SK-N-SH (cell line): ENCODE data around the gene TTLL1. TPM values are rescaled to one million over a fixed set of nuclear protein-coding genes. Genes with fewer than 3 reads are reported as not detected.

Experiments
- CTCF ChIA-PET: fragments of 300-600, 350-600 bp; formaldehyde crosslinking; extraction: SDS; loops from one replicate; lab custom pipeline; 2021; lab: Yijun Ruan, JAX
- POLR2A ChIA-PET: fragments of 350-600 bp; sonication (Branson Sonifier 250); formaldehyde crosslinking; extraction: SDS; loops from one replicate; lab custom pipeline; 2020; ENCODE audit warnings: antibody characterized with exemption, inconsistent platforms; lab: Yijun Ruan, JAX
- DNase-seq: peaks from one replicate; pipeline ENCODE4 v3.0.0; 2012
- H2AFZ ChIP-seq: fragments of 200-600 bp; sonication (generic); 2 replicates; pipeline ENCODE4 v1.8.1; 2016; ENCODE audit warnings: antibody characterized with exemption, mild to moderate bottlenecking, low read depth
- H3F3A ChIP-seq: fragments of 200-600 bp; sonication (generic); replicated peaks from 2 replicates; pipeline ENCODE3; 2016; ENCODE audit warnings: antibody characterized with exemption, mild to moderate bottlenecking; ENCODE audit not compliant: insufficient read depth
- H3K27ac ChIP-seq, 2 experiments: fragments of 200-500 bp in 1 of 2; fragments of 200-600 bp in 1 of 2; sonication (Bioruptor generic) in 1 of 2; sonication (generic), shearing (Covaris generic) in 1 of 2; 2 replicates each; pipeline versions ENCODE4 v1.5.1 to v1.6.1; 2014 to 2016; ENCODE audit warnings: low read depth in 2 of 2, inconsistent platforms in 1 of 2, low read length in 1 of 2, mild to moderate bottlenecking in 1 of 2, mixed read lengths in 1 of 2
- H3K27me3 ChIP-seq: fragments of 200-600 bp; sonication (generic), shearing (Covaris generic); 2 replicates; pipeline ENCODE4 v1.6.1; 2016; ENCODE audit warnings: mixed run types; ENCODE audit not compliant: insufficient read depth
- H3K36me3 ChIP-seq, 2 experiments: fragments of 200-500 bp in 1 of 2; fragments of 200-600 bp in 1 of 2; sonication (Bioruptor generic) in 1 of 2; sonication (generic) in 1 of 2; replicated peaks in 1 of 2; 2 replicates each; pipeline versions ENCODE3 to v1.5.1; 2014 to 2016; ENCODE audit warnings: low read length in 1 of 2, mild to moderate bottlenecking in 1 of 2; ENCODE audit not compliant: insufficient read depth in 2 of 2, control insufficient read depth in 1 of 2
- H3K4me1 ChIP-seq, 2 experiments: fragments of 200-500 bp in 1 of 2; fragments of 200-600 bp in 1 of 2; sonication (Bioruptor generic) in 1 of 2; sonication (generic), shearing (Covaris generic) in 1 of 2; 2 replicates each; pipeline versions ENCODE4 v1.5.1 to v1.6.1; 2014 to 2016; ENCODE audit warnings: low read depth in 1 of 2, low read length in 1 of 2, mixed run types in 1 of 2; ENCODE audit not compliant: insufficient read depth in 2 of 2, control insufficient read depth in 1 of 2
- H3K4me2 ChIP-seq: fragments of 200-600 bp; sonication (generic), shearing (Covaris generic); 2 replicates; pipeline ENCODE4 v1.6.1; 2017; ENCODE audit warnings: mixed run types
- H3K4me3 ChIP-seq, 2 experiments: fragments of 200-500 bp in 1 of 2; fragments of 200-600 bp in 1 of 2; sonication (Bioruptor generic) in 1 of 2; sonication (generic), shearing (Covaris generic) in 1 of 2; 2 replicates each; pipeline versions ENCODE4 v1.5.1 to v1.8.1; 2014 to 2016; ENCODE audit warnings: low read depth in 2 of 2, inconsistent platforms in 1 of 2, low read length in 1 of 2, mild to moderate bottlenecking in 1 of 2, mixed read lengths in 1 of 2, moderate library complexity in 1 of 2
- H3K79me2 ChIP-seq: fragments of 200-600 bp; sonication (generic); 2 replicates; pipeline ENCODE4 v1.8.1; 2017; ENCODE audit warnings: mild to moderate bottlenecking; ENCODE audit not compliant: insufficient read depth
- H3K9ac ChIP-seq: fragments of 200-600 bp; sonication (generic); 2 replicates; pipeline ENCODE4 v1.6.1; 2017; ENCODE audit warnings: mixed run types
- H3K9me2 ChIP-seq: fragments of 200-600 bp; sonication (generic); 2 replicates; pipeline ENCODE4 v1.6.1; 2017; ENCODE audit warnings: mixed run types
- H3K9me3 ChIP-seq: fragments of 200-600 bp; sonication (generic); 2 replicates; pipeline ENCODE4 v1.6.1; 2017; ENCODE audit warnings: mixed run types, mild to moderate bottlenecking, moderate library complexity
- H4K20me1 ChIP-seq: fragments of 200-600 bp; sonication (generic); 2 replicates; pipeline ENCODE4 v1.6.1; 2017; ENCODE audit warnings: mild to moderate bottlenecking, mixed run types; ENCODE audit not compliant: insufficient read depth
- CHD2 ChIP-seq: fragments of 150-350 bp; IDR thresholded peaks from 2 replicates; pipeline ENCODE4 v1.6.1; 2018; ENCODE audit warnings: low read length; ENCODE audit not compliant: partially characterized antibody
- CTCF ChIP-seq: fragments of 200-600 bp; sonication (generic); IDR thresholded peaks from 2 replicates; pipeline ENCODE4 v1.6.1; 2017; ENCODE audit warnings: antibody characterized with exemption, mild to moderate bottlenecking, moderate library complexity
- EP300 ChIP-seq, 2 experiments: IDR thresholded peaks; 2 replicates each; pipeline versions ENCODE4 v1.4.0 to v1.6.1; 2012; ENCODE audit warnings: borderline replicate concordance in 1 of 2, low read depth in 1 of 2, low read length in 1 of 2
- FOSL2 ChIP-seq: IDR thresholded peaks from 2 replicates; pipeline ENCODE4 v1.4.0; 2012; ENCODE audit warnings: low read depth, mild to moderate bottlenecking, moderate library complexity, borderline replicate concordance
- FOXJ3 ChIP-seq: sonication (generic); formaldehyde crosslinking; IDR thresholded peaks from 2 replicates; pipeline ENCODE4 v1.5.1; 2020; ENCODE audit warnings: mild to moderate bottlenecking, missing genetic modification reagents
- GATA2 ChIP-seq: sonication (generic); formaldehyde crosslinking; IDR thresholded peaks from 2 replicates; pipeline ENCODE4 v1.5.0; 2020; ENCODE audit warnings: mild to moderate bottlenecking, missing genetic modification reagents
- IRF3 ChIP-seq: fragments of 150-350 bp; IDR thresholded peaks from 2 replicates; pipeline ENCODE4 v1.6.1; 2016; ENCODE audit warnings: mild to moderate bottlenecking, low read depth, low read length
- MEF2A ChIP-seq: IDR thresholded peaks from 2 replicates; pipeline ENCODE4 v1.4.0; 2012; ENCODE audit warnings: low read depth, borderline replicate concordance
- MXI1 ChIP-seq: IDR thresholded peaks from 2 replicates; pipeline ENCODE4 v1.6.1; 2012; ENCODE audit warnings: mild to moderate bottlenecking, low read depth, low read length, improper control_type of control experiment
- NFIC ChIP-seq: IDR thresholded peaks from 2 replicates; pipeline ENCODE4 v1.4.0; 2012; ENCODE audit warnings: borderline replicate concordance
- POLR2AphosphoS5 ChIP-seq: IDR thresholded peaks from 2 replicates; pipeline ENCODE4 v1.6.1; 2012; ENCODE audit warnings: low read depth, low read length
- RAD21 ChIP-seq: IDR thresholded peaks from 2 replicates; pipeline ENCODE4 v1.6.1; 2012; ENCODE audit warnings: mild to moderate bottlenecking, low read length
- TAF1 ChIP-seq: IDR thresholded peaks from 2 replicates; pipeline ENCODE4 v1.6.1; 2012; ENCODE audit warnings: low read depth, mild to moderate bottlenecking, low read length, moderate library complexity, borderline replicate concordance
- TCF12 ChIP-seq: IDR thresholded peaks from 2 replicates; pipeline ENCODE4 v1.4.0; 2012
- TEAD4 ChIP-seq: IDR thresholded peaks from 2 replicates; pipeline ENCODE4 v1.4.0; 2012; ENCODE audit warnings: mild to moderate bottlenecking, borderline replicate concordance; ENCODE audit not compliant: insufficient read depth
- USF1 ChIP-seq: IDR thresholded peaks from 2 replicates; pipeline ENCODE4 v1.4.0; 2012; ENCODE audit warnings: low read depth, borderline replicate concordance
- USF2 ChIP-seq: fragments of 150-350 bp; IDR thresholded peaks from 2 replicates; pipeline ENCODE4 v1.6.1; 2017; ENCODE audit warnings: antibody characterized with exemption, low read length, low read depth, borderline replicate concordance
- YY1 ChIP-seq: IDR thresholded peaks from 2 replicates; pipeline ENCODE4 v1.4.0; 2012; ENCODE audit warnings: low read depth, mild to moderate bottlenecking
- ZBTB33 ChIP-seq: IDR thresholded peaks from 2 replicates; pipeline ENCODE4 v1.4.0; 2012; ENCODE audit warnings: low read depth, borderline replicate concordance
- WGBS: methylation state at CpG from one replicate; pipeline ENCODE4 v1.1.6; 2017; ENCODE audit warnings: low lambda C conversion rate; 5-methylcytosine and 5-hydroxymethylcytosine counted together
- polyA plus RNA-seq, 3 experiments: library from polyadenylated mRNA; depleted of rRNA; stranded (reverse); fragments of >200 nt; gene quantifications; 2 replicates each; pipeline ENCODE4 v1.2.3, GENCODE V29; 2012

TTLL1 gene
- polyA plus RNA-seq, 1 of the 3 experiments (the other 2 are of a cell fraction), result 14.0 TPM

- H3K27ac ChIP-seq, result no peak overlapping the region
- H3F3A ChIP-seq, result peaks cover 7% of the 10 kb centered on the region
- H2AFZ ChIP-seq, result no peak overlapping the region
- H3K4me2 ChIP-seq, result no peak overlapping the region
- H4K20me1 ChIP-seq, result peaks cover 4% of the 10 kb centered on the region; the same call in 1 of the 2 replicates
- no peaks in the 10 kb centered on the region for H3K36me3 ChIP-seq
- no peak overlapping the region for H3K9ac ChIP-seq
- no peaks in the 10 kb centered on the region for H3K27me3 ChIP-seq
- CTCF ChIA-PET, result no interaction called here
- 95% methylated on average over 3 of the region's 5 CpGs for WGBS
- H3K4me1 ChIP-seq, result peaks cover 29% of the 10 kb centered on the region in 2 experiments
- H3K79me2 ChIP-seq, result peaks cover 91% of the 10 kb centered on the region
- H3K9me2 ChIP-seq, result no peaks in the 10 kb centered on the region
- no peak for DNase-seq
- TF ChIP-seq TAF1 (no peak), USF1 (no peak), CHD2 (no peak), FOXJ3 (CRISPR knock-in tag) (no peak), EP300 (IDR thresholded peaks at IDR 0.05; ENCODE audit: borderline replicate concordance in 1 of 2, low read depth in 1 of 2, low read length in 1 of 2) (no peak), MEF2A (no peak), TEAD4 (no peak)
- H3K9me3 ChIP-seq, result no peaks in the 10 kb centered on the region
- no peak overlapping the region for H3K4me3 ChIP-seq
- POLR2A ChIA-PET, result no interaction called here
These were observed 83.1 kb downstream of the TTLL1 start for GRCh38 chr22:43006016-43006505.

- Histone ChIP-seq H3K4me3 (no peak overlapping the region), H3K9me3 (no peaks in the 10 kb centered on the region), H4K20me1 (no peaks in the 10 kb centered on the region), H3K9ac (no peak overlapping the region), H3K27me3 (no peaks in the 10 kb centered on the region), H3K4me1 (peaks cover 32 to 39% of the 10 kb centered on the region in 2 experiments), H3F3A (peaks cover 7% of the 10 kb centered on the region), H3K79me2 (peaks cover 91% of the 10 kb centered on the region), H2AFZ (no peak overlapping the region), H3K4me2 (no peak overlapping the region), H3K36me3 (no peaks in the 10 kb centered on the region), H3K27ac (peak overlapping the region; percentile 43 to 96), H3K9me2 (no peaks in the 10 kb centered on the region)
- CTCF ChIA-PET, result no interaction called here
- TF ChIP-seq YY1 (no peak), RAD21 (no peak), CTCF (no peak), MXI1 (no peak), IRF3 (no peak), TCF12 (no peak), POLR2AphosphoS5 (no peak), FOSL2 (no peak), MEF2A (no peak), GATA2 (no peak), USF1 (no peak), NFIC (no peak), FOXJ3 (CRISPR knock-in tag) (no peak), ZBTB33 (no peak), USF2 (no peak)
- no peak for DNase-seq
- POLR2A ChIA-PET, result no interaction called here
- WGBS, result 63% methylated on average over 2 of the region's 2 CpGs
These were observed 84.1 kb downstream of the TTLL1 start for GRCh38 chr22:43005106-43005505.
